GM21576 (cell line): ENCODE measurements around the gene TCF12.

Source experiments
- ATAC-seq: cut with Tn5 transposase; IDR thresholded peaks from one replicate; pipeline ENCODE4 v1.9.1; 2021; ENCODE audit warnings: mild to moderate bottlenecking, moderate library complexity; ENCODE audit not compliant: unreplicated experiment

The TCF12 gene

DNA sequence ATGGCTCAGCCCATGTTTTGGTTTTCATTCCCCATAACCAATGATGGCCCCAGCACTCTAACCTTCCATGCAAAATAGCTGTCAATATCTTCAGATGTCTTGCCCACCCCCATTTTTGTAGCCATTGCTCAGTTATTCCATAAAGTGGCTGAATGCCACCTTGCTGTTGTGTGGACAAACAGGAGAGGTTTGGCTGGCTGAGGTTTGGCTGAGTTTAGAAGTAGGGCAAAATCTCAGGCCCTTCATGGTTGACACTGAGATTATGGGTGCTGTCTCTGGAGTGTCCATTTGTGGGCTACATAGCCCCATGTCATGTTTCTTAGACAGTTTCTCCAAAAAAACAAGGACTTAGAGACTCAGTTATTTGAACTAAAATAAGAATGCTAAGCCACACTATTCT lies 96.9 kb downstream of the TCF12 start:
- ATAC-seq, result no peak

DNA sequence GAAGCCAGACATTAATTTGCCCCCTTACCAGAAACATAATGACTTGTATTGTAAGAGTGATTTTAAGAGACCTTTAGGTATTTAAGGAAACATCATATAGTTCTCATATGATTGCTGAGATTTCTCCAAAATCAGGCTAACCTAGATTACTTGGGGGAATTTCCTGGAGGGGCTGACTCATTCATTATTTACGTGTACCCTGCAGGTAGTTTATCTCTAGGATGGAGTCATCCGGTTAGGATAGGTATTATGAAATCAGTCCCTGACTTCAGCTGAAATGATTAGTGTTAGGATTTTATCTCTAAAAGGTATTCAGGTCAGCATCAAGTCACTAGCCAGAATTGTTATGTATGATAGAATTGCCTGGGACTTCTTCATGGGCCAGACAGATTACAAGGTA lies 97.5 kb downstream of the TCF12 start:
- ATAC-seq, result no peak

DNA sequence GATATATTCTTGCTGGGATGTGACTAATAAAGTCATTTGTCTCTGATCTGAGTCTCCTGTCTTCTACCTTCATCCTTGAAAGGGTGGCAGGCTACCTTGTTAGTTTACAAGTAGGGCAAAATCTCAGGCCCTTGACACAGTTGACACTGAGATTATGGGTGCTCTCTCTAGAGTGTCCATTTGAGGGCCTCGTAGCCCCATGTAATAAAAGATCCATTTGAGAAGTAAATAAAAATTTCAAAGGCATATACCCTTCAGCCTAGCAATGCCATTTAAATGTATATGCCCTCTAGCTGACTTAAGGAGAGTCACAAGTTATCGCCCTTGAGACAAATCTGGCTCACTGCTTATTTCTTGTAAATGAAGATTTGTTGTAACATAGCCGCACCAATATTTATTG lies 98.6 kb downstream of the TCF12 start:
- ATAC-seq, result no peak

DNA sequence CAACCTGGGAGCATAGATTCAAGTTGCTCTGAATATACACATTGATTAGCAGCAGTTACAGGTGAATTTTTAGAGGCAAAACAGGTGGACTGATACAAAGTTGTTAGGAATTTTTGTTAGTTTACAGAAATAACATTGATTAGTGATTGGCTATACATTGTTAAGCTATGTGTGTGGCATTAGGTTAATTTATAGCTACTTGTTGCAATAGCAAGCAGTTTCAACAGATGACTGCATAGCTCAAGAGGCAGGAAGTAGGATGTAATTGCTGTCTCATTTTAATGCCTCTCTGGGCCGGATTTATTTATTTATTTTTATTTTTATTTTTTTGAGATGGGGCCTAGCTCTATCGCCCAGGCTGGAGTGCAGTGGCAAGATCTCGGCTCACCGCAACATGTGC lies 99.7 kb downstream of the TCF12 start:
- no peak for ATAC-seq

DNA sequence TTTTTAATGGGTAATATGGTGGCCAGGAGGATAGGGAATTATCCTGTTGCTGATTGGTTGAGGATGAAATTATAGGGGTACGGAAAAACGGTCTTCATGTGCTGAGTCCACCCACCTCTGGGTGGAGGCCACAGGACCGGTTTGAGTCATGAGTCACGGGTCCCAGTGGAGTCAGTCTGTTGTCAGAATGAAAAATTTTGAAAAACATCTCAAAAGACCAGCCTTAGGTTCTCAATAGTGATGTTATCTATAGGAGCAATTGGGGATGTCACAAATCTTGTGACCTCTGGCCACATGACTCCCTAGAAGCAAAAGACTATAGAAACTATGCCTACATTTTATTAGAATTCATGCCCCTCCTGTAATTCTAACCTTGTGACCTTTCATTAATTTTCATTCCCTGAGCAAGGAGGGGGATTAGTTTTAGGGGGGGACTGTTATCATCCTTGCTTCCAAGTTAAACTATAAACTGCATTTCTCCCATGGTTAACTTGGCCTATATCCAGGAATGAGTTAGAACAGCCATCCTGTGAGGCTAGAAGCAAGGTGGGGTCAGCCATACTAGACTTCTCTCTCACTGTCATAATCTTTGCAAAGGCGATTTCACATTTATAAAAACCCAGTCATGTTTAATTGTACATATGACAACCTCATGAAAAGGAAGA lies 101.2 kb downstream of the TCF12 start:
- no peak for ATAC-seq

DNA sequence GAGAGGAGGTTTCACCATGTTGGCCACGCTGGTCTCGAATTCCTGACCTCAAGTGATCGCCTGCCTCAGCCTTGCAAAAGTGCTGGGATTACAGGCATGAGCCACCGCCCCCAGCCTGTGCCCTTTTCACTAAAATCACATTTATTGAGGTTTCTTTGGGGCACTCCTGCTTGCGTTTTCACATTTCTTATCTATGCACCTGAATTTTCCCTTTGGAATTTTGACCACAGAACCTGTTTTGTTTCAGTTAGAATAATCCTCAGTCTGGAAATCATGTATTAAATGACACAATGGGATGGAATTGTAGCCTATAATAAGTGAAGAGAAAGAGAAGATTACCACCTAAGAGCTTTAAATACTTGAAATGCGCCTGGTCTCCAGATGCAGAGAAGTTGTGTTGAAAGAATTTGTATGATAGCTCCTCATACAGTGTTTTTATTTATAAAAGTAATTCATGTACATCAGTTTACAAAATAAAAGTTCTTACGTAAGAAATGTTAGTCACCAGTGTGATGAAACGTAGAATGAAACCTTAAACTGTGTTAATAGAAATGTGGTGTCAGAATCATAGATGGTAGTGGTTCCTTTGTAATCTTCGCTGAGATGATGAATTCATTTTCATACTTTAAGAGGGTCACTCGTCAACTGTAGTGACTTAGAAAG lies 107.0 kb downstream of the TCF12 start:
- no peak for ATAC-seq

DNA sequence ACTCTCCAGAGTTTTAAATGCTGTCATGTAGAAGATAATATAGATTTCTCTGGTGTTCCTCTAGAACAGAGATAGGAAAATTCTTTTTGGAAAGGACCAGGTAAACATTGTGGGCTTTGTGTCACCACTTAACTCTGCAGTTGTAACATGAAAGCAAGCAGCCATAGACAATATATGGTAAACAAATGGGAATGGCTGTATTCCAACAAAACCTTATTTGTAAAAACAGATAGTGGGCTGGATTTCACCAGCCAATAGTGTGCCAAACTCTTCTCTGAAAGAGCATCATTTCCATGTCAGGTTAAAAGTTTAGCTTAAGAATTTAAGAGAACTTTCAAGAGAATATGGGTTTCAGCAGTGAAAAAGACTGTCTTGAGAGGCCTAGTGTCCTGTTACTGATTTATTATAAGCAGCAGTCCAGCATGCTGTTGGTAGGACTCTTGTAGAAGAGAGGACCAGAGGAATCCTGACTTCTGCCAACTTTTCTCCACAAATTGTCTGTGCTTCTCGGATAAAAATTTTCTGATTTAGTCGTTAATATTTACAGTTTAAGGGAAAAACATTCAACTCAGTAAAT lies 107.7 kb downstream of the TCF12 start:
- no peak for ATAC-seq

DNA sequence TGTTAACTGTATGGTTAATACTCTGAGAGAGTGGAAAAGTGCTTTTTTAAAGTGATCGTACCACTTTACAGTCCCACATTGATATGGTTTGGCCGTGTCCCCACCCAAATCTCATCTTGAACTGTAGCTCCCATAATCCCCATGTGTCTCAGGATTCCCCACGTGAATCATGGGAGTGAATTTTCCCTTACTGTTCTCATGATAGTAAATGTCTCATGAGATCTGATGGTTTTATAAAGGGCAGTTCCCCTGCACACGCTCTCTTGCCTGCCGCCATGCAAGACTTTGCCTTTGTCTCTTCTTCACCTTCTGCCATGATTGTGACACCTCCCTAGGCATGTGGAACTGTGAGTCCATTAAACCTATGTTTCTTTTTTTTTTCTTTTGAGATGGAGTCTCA lies 109.2 kb downstream of the TCF12 start:
- no peak for ATAC-seq

DNA sequence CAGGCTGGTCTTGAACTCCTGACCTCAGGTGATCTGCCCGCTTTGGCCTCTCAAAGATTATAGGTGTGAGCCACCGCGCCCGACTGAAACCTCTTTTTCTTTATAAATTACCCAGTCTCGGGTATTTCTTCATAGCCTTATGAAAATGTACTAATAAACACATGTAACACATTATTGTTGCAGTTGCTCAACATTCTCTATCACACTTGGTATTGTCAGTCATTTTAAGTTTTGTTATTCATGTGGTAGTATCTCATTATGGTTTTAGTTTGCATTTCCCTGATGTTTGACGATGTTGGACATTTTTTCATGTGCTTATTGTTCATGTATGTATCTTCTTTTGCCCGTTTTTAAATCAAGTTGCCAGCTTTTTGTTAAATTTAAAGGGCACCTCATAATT lies 109.7 kb downstream of the TCF12 start:
- no peak for ATAC-seq

DNA sequence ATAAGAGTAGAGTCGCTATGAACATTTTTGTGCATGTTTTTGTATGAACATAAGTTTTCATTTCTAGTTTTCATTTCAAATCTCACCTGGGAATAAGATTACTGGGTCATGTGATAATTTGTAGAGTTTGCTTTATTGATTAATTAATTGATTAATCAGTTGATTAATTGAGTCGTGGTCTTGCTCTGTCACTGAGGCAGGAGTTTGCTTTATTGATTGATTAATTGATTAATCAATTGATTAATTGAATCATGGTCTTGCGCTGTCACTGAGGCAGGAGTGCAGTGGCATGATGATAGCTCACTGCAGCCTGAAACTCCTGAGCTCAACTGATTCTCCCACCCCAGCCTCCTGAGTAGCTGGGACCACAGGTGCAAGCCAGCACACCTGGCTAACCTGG lies 111.6 kb downstream of the TCF12 start:
- no peak for ATAC-seq

DNA sequence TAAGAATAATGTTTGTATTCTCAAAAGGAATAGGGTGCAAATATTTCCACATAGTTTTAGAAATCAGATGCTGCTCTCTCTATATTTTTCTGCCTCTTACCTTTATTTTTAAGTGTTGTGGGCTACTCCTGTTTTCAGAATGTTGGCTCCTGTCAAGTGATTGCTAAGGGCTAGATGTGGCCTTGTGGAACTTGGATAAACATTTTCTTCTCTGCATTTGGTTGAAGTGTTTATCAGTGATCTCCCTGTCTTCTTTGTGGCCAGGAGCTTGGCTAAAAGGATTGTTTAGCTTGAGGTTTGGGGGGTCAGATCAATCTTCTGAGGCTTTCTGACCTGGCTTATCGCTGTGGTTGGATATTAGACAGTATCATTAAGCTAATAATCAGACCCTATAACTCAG lies 112.6 kb downstream of the TCF12 start:
- no peak for ATAC-seq

DNA sequence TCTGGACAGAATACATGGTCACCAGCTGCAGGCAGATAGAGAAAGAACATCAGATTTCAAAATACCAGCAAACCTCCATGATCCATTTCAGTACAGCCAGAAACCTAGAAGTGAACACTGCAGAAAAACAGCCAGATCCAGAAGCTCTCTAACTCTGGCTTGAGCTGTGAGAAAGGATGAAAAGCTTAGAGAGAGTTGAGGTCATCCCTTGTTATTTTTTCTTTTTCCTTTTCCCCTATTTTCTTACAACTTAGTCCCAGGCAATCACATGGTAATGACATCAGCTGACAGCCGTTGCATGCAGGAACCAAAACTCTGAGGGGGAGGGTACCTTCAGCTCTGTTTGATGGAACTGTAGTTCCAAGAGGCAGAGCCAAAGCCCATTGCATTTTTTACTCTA lies 113.2 kb downstream of the TCF12 start:
- ATAC-seq, result no peak

DNA sequence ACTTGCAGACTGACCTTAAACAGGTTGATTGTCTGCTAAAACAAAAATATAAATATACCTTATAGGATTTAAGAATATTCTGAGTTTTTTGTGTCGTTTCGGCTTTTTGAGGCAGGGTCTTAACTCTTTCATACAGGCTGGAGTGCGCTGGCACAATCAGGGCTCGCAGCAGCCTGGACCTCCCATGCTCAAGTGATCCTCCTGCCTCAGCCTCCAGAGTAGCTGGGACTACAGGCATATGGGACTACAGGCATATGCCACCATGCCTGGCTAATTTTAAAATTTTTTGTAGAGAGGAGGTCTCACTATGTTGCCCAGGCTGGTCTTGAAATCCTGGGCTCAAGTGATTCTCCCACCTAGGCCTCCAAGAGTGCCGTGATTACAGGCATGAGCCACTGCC lies 113.9 kb downstream of the TCF12 start:
- ATAC-seq, result no peak

DNA sequence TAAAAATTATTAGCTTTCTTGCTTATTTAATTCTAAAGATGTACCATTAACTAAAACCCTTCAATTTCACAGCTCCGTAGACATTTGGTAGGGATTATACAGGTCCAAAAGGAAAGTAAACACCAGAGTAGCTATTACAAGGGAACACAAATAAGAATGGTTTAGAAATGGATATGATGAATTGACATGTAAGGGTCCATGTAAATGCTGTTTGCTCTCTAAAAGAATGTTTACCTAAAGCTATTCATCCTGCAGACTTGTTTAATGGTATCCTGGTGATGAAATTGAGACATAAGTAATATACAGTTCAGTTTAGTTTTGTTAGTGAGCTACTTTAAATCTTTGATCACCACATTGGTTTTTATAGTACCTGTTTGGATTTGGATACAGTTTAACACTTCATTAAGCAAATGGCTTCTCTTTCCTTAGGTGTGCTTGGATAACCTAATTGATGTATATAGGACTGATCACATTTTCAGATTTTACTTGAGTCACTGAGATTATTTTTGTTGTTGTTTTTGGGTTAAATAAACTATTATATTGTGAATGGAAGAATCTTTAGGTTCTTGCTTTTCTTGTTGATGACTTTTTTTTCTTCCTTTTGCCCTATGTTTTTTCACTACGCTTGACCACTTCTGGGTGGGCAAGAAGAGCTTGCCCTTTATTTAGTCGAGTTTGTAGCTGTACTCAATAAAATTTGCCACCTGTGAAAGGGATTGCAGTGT lies 115.4 kb downstream of the TCF12 start:
- ATAC-seq, result no peak

DNA sequence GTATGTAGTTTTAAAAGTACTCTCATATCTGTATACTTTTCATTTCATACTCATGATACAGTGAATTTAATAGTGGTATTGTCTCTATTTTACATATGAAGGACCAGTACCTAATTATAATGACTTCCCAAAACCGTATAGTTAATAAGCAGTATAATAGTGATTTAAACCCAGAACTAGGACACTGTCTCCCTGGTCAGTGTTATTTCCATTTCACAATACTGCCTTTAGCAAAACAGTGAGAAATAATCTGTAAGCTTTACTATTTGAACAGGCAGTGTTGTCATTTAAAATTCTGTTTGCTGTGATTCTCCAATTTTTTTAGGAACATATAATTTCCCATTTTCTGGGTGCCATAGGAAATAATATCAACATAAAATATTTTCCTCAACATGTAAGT lies 116.2 kb downstream of the TCF12 start:
- ATAC-seq, result no peak

DNA sequence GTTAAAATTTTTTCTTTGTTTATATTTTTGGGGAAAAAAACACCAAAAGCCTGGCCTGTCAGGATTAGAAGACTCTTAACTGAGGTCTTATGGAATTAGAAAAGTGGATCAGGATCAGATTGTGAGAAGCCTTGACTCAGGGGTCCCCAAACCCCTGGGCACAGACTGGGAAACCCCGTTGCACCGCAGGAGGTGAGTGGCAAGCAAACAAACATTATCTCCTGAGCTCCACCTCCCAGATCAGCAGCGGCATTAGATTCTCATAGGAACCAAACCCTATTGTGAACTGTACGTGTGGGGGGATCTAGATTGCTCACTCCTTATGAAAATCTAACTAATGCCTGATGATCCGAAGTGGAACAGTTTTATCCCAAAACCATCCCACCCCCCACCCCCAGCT lies 117.2 kb downstream of the TCF12 start:
- ATAC-seq, result no peak

DNA sequence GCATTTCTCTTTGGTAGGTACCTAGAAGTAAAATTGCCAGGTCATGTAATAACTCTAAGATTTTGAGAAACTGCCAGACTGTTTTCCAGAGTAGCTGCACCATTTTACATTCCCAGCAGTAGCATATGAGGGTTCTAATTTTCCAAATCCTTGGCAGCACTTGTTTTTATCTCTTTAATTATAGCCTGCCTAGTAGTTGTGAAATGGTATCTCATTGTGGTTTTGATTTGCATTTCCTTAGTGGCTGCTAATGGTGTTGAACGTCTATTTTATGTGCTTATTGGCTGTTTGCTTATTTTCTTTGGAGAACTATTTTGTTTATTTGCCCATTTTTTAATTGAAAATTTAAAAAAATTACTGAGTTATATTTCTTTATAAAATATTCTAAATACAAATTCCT lies 117.9 kb downstream of the TCF12 start:
- no peak for ATAC-seq

DNA sequence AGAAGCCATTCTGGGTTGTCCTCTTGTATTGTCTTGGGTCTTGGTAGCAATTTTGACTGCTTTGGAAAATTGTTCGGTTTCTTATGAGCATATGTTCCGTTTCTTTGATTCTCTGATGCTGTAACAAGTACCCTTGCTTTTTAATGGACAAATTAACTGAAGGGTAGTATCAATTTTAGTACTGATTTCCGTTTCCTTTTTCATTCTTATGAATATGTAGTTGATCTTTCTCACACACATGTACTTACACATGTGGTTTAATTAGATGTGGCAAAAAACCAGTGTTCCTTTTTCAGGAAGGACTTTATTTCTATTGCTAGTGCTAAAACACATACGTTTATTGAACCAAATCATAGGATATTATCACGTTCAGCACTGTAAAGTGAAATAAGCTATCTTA lies 119.1 kb downstream of the TCF12 start:
- no peak for ATAC-seq

DNA sequence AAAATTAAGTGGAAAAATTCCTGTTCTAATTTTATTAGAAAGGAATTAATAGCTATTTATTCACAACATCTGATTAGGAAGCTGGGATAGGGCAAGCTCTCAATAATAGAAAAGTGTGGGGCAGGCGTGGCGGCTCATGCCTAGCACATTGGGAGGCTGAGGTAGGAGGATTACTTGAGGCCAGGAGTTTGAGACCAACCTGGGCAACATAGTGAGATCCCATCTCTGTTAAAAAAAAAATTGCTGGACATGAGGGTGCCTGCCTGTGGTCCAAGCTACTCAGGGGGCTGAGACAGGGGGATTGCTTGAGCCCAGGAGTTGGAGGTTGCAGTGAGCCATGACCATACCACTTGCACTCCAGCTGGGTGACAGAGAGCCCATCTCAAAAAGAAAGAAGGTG lies 119.6 kb downstream of the TCF12 start:
- ATAC-seq, result no peak

DNA sequence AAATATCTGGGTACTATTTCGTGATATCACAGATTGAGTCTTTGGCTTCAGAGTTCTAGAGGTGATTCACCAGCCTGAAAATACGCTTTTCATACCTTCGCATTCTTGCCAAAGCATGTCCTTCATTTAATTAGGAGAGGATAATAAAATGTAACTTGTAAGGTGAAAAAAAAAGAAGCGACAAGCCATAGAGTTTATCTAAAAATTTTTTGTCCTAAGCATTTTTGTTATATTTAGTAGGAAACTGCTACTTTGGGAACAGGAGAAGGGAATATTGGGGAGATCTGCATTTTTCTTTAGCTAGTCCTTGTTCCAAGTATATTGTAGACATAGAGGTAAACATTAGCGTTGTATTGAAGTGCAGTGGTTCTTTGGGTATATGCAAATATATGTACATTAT lies 120.1 kb downstream of the TCF12 start:
- no peak for ATAC-seq

DNA sequence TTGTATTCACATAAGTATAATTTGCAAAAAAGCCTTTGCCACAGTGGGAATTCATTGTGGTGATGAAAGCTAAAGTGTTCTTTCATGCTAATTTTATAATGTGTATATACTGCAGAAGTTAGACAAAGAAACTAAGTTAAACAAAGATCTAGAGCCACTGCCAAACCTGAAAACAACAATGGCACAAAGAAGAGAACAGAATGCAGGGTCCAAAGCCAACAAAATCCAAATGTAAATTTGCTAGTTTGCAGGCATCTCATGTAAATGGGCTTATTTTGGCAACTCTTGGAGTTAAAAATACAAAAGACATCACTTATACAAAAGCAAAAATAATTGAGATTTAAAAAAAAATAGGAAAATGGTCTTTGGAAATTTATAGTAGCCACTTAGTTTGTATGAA lies 123.0 kb downstream of the TCF12 start:
- no peak for ATAC-seq

DNA sequence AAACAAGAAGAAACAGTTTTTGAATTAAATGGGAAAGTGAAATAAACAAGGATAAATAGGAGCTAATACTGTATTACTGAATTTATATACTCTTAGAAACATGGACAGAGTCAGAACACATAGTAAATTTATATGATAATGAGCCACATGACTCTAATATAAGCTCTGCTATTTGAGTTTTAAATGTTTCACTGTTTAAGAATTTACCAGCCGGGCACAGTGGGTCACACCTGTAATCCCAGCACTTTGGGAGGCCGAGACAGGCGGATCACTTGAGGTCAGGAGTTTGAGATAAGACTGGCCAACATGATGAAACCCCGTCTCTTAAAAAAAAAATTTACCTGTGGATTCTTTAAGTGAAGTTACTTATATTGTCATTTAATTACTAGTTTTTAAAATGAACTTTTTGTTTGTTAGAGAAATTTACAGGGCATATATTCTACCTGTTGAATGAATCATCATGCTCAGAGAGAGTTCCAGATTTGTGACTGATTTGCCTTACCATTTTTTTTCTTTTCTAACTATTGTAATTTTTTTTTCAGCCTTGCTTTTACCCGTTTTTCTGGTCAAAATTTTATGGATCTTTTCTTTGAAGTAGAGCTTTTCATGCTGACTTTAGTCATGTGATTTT lies 125.7 kb downstream of the TCF12 start:
- no peak for ATAC-seq
